Skeletal muscle tissue (tissue), 4 donors: ENCODE results near the gene ZNF394. TPM values are rescaled to one million over a fixed set of nuclear protein-coding genes. Genes with fewer than 3 reads are reported as not detected.
"Not testable (repeated sequence)": the region's sequence is repeated elsewhere in the genome, so short reads cannot be mapped to it uniquely, and the experiment has no call there.

Experiments
- H3K27ac ChIP-seq: one replicate; pipeline ENCODE4 v1.7.0; 2013; ENCODE audit warnings: mild to moderate bottlenecking, low read depth, low read length, inconsistent platforms
- H3K27me3 ChIP-seq, 3 donors: one replicate each; pipeline ENCODE4 v1.7.0; 2013; ENCODE audit warnings: low read length in 3 of 3; ENCODE audit not compliant: control insufficient read depth in 3 of 3, insufficient read depth in 3 of 3
- H3K36me3 ChIP-seq, 3 donors: one replicate each; pipeline ENCODE4 v1.7.0; 2013; ENCODE audit warnings: low read length in 3 of 3; ENCODE audit not compliant: control insufficient read depth in 3 of 3, insufficient read depth in 3 of 3
- H3K4me1 ChIP-seq, 3 donors: one replicate each; pipeline ENCODE4 v1.7.0; 2013; ENCODE audit warnings: low read length in 3 of 3, mild to moderate bottlenecking in 3 of 3; ENCODE audit not compliant: control insufficient read depth in 3 of 3, insufficient read depth in 3 of 3
- H3K4me3 ChIP-seq, 3 donors: one replicate each; pipeline ENCODE4 v1.7.0; 2013; ENCODE audit warnings: low read length in 3 of 3
- H3K9ac ChIP-seq, 3 donors: one replicate each; pipeline ENCODE4 v1.7.0; 2013; ENCODE audit warnings: low read length in 3 of 3, mild to moderate bottlenecking in 3 of 3, moderate library complexity in 2 of 3, low read depth in 1 of 3
- H3K9me3 ChIP-seq, 3 donors: one replicate each; pipeline ENCODE4 v1.7.0; 2013; ENCODE audit warnings: low read length in 3 of 3; ENCODE audit not compliant: control insufficient read depth in 3 of 3
- total RNA-seq: library from RNA; depleted of rRNA; stranded (reverse); fragments of >200 nt; gene quantifications from one replicate; pipeline ENCODE4 v1.2.3, GENCODE V29; 2014
- donor health status: Osteomylitis.

Gene ZNF394
- total RNA-seq, result 39.7 TPM

DNA sequence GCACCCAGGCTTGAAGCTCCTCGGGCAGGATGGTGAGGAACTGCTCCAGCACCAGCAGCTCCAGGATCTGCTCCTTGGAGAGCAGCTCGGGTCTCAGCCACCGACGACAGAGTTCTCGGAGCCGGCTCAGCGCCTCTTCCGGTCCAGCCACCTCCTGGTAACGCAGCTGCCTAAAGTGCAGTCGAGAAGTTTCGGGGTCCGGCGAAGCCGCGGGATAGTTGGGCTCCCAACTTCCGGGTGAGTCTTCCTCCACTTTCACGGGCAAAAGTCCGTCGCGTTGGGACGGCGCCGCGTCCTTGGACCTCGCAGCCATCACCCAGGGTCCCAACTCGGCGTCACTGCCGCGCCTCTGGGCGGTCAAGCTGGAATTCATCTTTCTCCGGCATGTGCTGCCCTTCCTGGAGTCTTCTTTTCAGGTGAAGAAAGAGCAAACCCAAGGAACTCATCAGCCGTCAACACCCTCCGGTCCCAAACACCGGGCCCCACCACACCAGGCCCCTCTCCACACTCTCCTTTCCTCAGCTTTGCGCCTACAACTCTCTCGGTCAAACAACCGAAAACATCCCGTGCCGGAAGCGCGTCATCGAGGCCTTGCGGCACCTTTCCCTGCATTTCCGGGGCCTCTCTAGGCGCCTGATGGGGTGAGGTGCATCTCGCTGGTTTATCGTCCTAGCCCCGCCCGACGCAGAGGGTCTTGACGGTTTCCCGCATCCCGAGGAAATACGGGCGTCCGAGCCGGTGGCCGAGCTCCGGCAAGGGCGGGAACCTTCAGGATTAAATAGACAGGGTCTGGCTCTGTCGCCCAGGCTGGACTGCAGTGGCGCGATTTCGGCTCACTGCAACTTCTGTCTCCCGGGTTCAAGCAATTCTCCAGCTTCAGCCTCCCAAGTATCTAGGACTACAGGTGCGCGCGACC is at the start of gene ZNF394:
TSS of gene ZNF394 (minus strand) at position 561 of the 916 bp plus-strand sequence. CDS start at position 373, 188 bp downstream.
- H3K27ac ChIP-seq, result peak within 1 kb of the TSS; percentile 99
- peaks cover 16 to 34% (median 19%) of the 10 kb centered on the region in 3 donors for H3K4me1 ChIP-seq
- H3K4me3 ChIP-seq, result peak within 1 kb of the TSS; percentile 98 to 99 (median 98)

GRCh38 chr7:99549545-99549944 is 49.5 kb upstream of the ZNF394 start:
- H3K36me3 ChIP-seq, result peaks cover 11 to 22% (median 20%) of the 10 kb centered on the region in 3 donors
- H3K4me1 ChIP-seq, result peaks cover 13 to 15% (median 15%) of the 10 kb centered on the region in 3 donors
- not testable (repeated sequence) for H3K9ac ChIP-seq, H3K4me3 ChIP-seq, H3K27me3 ChIP-seq, H3K27ac ChIP-seq, H3K9me3 ChIP-seq

More for the DNA sequence above, at the start of gene ZNF394:
- H3K36me3 ChIP-seq, result peaks cover 5 to 13% (median 8%) of the 10 kb centered on the region in 3 donors
- H3K9ac ChIP-seq, result peak within 1 kb of the TSS; percentile 97 to 98 (median 97)
- H3K27me3 ChIP-seq, result no peaks in the 10 kb centered on the region
- no peaks in the 10 kb centered on the region for H3K9me3 ChIP-seq

- not testable (repeated sequence) for H3K9ac ChIP-seq
- Histone ChIP-seq H3K9me3 (peaks cover 5 to 14% (median 6%) of the 10 kb centered on the region in 3 donors), H3K36me3 (peaks cover 8 to 21% (median 14%) of the 10 kb centered on the region in 3 donors)
Measured at GRCh38 chr7:99545308-99545707, 45.2 kb upstream of the ZNF394 start.

DNA sequence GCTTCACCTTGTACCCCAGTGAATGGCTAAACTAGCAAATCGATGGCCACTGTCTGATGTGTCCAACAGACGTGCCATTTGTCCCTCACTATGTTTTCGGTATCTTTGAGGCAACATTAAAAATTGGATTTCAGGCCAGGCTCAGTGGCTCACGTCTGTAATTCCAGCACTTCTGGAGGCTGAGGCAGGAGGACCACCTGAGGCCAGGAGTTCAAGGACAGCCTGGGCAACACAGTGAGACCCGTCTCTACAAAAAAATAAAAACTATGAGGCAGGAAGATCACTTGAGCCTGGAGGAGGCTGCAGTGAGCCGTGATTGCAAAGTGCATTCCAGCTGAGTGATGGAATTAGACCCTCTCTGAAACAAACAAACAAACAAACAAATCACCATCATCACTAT is 43.8 kb upstream of the ZNF394 start:
- no peak overlapping the region for H3K9ac ChIP-seq
- peaks cover 8 to 21% (median 14%) of the 10 kb centered on the region in 3 donors for H3K36me3 ChIP-seq
- H3K4me1 ChIP-seq, result no peaks in the 10 kb centered on the region
- peaks cover 6 to 15% (median 6%) of the 10 kb centered on the region in 3 donors for H3K9me3 ChIP-seq
- H3K4me3 ChIP-seq, result no peak overlapping the region
- no peak overlapping the region for H3K27ac ChIP-seq
- H3K27me3 ChIP-seq, result no peaks in the 10 kb centered on the region

More at GRCh38 chr7:99545308-99545707, 45.2 kb upstream of the ZNF394 start:
- not testable (repeated sequence) for H3K4me3 ChIP-seq, H3K4me1 ChIP-seq, H3K27ac ChIP-seq, H3K27me3 ChIP-seq

- no peaks in the 10 kb centered on the region for H3K4me1 ChIP-seq
- no peak overlapping the region for H3K27ac ChIP-seq
- no peak overlapping the region for H3K4me3 ChIP-seq
- H3K36me3 ChIP-seq, result peaks cover 6 to 19% (median 11%) of the 10 kb centered on the region in 3 donors
- H3K9ac ChIP-seq, result no peak overlapping the region
- no peaks in the 10 kb centered on the region for H3K27me3 ChIP-seq
- H3K9me3 ChIP-seq, result peaks cover 6 to 15% (median 6%) of the 10 kb centered on the region in 3 donors
Measured at GRCh38 chr7:99543081-99543671, 43.1 kb upstream of the ZNF394 start.

- H3K4me3 ChIP-seq, result no peak overlapping the region
- H3K4me1 ChIP-seq, result no peaks in the 10 kb centered on the region
- H3K27me3 ChIP-seq, result no peaks in the 10 kb centered on the region
- H3K9me3 ChIP-seq, result peaks cover 8 to 11% (median 11%) of the 10 kb centered on the region in 3 donors
- H3K27ac ChIP-seq, result no peak overlapping the region
- peaks cover 0 to 8% (median 0%) of the 10 kb centered on the region in 3 donors for H3K36me3 ChIP-seq
- H3K9ac ChIP-seq, result no peak overlapping the region
Measured at GRCh38 chr7:99541212-99541611, 41.1 kb upstream of the ZNF394 start.

GRCh38 chr7:99540542-99540941 is 40.5 kb upstream of the ZNF394 start:
- Histone ChIP-seq H3K4me1 (no peaks in the 10 kb centered on the region), H3K4me3 (peak overlapping the region in 1 of 3 donors; percentile 36), H3K9ac (no peak overlapping the region), H3K9me3 (peaks cover 8 to 14% (median 11%) of the 10 kb centered on the region in 3 donors), H3K27me3 (no peaks in the 10 kb centered on the region), H3K36me3 (peaks cover 0 to 8% (median 0%) of the 10 kb centered on the region in 3 donors), H3K27ac (no peak overlapping the region)

DNA sequence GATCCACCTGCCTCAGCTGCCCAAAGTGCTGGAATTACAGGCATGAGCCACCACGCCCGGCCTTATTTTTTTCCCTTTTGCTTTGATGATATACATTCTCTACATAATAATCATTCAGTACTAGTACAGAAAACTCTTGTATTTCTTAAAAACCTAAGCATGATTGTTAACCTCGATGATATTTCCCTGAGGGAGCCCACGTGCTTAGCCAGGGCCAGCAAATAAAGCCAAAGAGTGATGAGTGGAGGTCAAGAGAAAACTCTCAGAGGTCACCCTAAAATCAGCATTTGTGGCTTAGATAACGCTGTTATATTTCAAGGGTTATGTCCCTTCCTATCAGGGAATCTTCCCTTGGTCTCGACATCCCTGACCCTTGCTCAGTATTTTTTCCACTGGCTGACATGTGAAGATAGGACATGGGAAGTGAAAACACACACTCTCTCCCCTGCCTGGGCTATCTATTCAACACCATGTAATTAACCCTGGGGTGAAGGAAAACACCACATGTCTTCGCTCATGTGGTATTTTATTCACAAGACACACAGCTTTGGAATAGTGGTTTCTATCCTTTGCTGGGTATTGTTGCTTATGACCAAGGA is 39.2 kb upstream of the ZNF394 start:
- Histone ChIP-seq H3K4me3 (no peak overlapping the region), H3K9me3 (peaks cover 8 to 16% (median 11%) of the 10 kb centered on the region in 3 donors), H3K4me1 (no peaks in the 10 kb centered on the region), H3K9ac (no peak overlapping the region), H3K36me3 (peaks cover 0 to 8% (median 0%) of the 10 kb centered on the region in 3 donors), H3K27me3 (no peaks in the 10 kb centered on the region), H3K27ac (no peak overlapping the region)

DNA sequence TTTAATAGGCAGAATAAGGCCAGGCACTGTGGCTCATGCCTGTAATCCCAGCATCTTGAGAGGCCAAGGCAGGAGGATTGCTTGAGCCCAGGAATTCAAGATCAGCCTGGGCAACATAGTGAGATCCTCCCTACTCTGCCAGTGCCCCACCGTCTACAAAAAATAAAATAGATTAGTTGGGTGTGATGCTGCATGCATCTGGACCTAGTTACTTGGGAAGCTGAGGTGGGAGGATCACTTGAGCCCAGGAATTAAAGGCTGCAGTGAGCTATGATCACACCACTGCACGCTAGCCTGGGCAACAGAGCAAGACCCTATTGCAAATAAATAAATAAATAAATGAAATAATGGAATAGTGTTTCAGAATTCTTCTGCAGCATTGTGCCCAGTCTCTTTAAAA is 35.6 kb upstream of the ZNF394 start:
- Histone ChIP-seq H3K9ac (no peak overlapping the region), H3K4me1 (no peaks in the 10 kb centered on the region), H3K27me3 (no peaks in the 10 kb centered on the region), H3K4me3 (no peak overlapping the region), H3K9me3 (peaks cover 28 to 42% (median 32%) of the 10 kb centered on the region in 3 donors), H3K27ac (no peak overlapping the region), H3K36me3 (peaks cover 21 to 35% (median 26%) of the 10 kb centered on the region in 3 donors)
